ENCODE measurements around the gene PPP5C.

- TF ChIP-seq POU5F1 (IDR thresholded peaks at IDR 0.05; ENCODE audit: borderline replicate concordance, low read depth, low read length, partially characterized antibody) (no peak), MLX (CRISPR knock-in tag; conservative IDR thresholded peaks at IDR 0.05) (no peak), ARID1B (IDR thresholded peaks at IDR 0.05) (no peak), CTCF (IDR thresholded peaks at IDR 0.05 in 2 of 3, conservative IDR thresholded peaks at IDR 0.05 in 1 of 3; ENCODE audit: insufficient read depth in 2 of 3, low read depth in 1 of 3, low read length in 3 of 3) (no peak), TRIM28 (IDR thresholded peaks at IDR 0.05) (no peak), SMAD3 (CRISPR knock-in tag; conservative IDR thresholded peaks at IDR 0.05) (no peak)
These were observed 62.3 kb downstream of the PPP5C start for GRCh38 chr19:46409191-46409590.
